HG03520 (cell line): Measurements from ENCODE around the gene SEC14L1.
A peak's percentile ranks its signal among the peaks of the same experiment; 100 is the strongest.
"Not testable (repeated sequence)": the region's sequence is repeated elsewhere in the genome, so short reads cannot be mapped to it uniquely, and the experiment has no call there.

ENCODE experiments used
- ATAC-seq: cut with Tn5 transposase; IDR thresholded peaks from one replicate; pipeline ENCODE4 v1.9.1; 2021; ENCODE audit warnings: mild to moderate bottlenecking, moderate library complexity; ENCODE audit not compliant: unreplicated experiment

The SEC14L1 gene

DNA sequence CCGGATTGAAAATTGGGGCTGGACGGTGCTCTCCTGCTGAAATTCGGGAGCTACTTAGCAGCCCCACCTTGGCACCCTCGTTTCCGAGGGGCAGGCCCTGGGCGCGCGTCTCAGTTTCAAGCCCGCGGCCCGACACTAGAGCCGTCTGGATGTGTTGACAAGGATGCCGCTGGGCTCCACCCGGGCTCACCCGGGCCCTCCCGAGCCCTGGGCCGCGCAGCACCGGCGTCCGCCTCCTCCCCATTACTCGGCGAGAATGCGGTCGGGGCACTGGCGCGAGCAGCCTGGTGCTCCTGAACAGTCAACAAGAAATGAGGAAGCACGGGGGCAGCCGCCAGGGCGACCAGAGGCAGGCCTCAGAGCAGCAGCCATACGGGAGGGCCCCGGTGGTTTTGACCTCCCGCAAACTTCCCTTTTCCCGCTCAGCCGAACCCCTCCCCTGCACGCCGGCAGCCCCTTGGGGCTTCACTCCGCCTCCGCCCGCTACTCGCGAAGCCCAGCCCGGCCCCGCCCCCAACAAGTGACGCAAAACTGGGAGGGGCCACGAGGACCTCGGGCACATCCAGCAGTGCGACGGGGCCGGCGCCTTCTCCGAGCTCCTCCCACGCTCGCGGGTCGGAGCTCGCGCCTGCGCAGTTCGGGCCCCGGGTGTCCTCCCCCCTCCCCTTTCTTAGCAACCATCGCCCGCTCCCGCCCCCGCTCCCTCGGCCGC, 447 bp upstream of the SEC14L1 start:
- ATAC-seq: peak; percentile 76

- ATAC-seq: no peak
These were observed 1.2 kb downstream of the SEC14L1 start for GRCh38 chr17:77141846-77142449.

DNA sequence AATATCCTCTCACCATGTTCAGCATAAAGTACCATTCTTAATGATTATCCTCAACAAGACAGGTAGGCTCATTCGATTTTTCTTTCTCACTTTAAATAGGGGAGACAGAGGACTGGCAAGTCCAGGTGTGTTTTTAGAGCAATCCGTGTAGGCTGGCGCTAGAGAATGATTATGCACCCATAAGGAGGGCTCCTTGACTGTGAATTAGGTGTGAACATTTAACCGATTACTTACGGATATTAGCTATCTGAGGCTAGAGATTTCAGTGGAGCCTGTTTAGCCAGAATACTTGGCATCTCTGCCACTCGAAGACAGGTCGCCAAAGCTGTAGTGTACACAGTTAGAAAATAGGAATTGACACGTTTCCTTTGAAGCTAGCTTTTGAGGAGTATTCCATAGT, 1.9 kb downstream of the SEC14L1 start:
- ATAC-seq: no peak

GRCh38 chr17:77143306-77143705, 2.5 kb downstream of the SEC14L1 start:
- no peak for ATAC-seq

DNA sequence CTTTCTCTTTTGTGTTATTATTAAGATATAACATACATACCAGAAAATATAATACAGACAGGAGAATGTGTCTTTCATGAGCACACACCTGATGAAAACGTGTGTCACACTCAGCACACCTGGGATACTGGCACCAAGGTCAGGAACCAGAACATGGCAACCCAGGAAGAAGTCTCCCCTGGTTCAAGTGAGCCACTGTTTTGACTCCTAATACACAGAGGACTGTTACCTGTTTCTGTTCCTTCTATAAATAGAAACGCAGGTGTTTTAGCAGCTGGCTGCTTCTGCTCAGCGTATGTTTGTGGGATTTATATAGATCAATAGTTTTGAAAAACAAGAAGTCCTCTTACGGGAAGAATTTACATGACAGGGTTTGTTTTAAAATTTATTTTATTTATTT, 3.5 kb downstream of the SEC14L1 start:
- ATAC-seq: no peak

DNA sequence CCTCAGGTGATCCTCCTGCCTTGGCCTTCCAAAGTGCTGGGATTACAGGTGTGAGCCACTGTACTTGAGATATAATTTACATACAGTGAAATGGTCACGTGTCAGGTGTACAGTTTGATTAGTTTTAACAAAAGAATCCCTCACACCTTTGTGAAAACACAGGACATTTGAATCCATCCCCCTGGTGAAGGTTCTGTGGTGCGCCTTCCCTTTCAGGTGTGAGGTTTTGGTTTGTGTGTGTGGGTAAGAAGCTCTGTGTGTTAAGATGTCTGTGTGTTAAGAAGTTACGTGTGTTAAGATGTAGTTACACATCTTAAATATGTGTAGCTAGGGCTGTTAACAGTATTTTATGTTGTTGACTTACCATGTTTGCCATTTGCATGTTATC, 4.4 kb downstream of the SEC14L1 start:
- ATAC-seq: no peak

- ATAC-seq: no peak
These were observed 5.0 kb downstream of the SEC14L1 start for GRCh38 chr17:77145612-77146245.

- ATAC-seq: no peak
These were observed 5.5 kb downstream of the SEC14L1 start for GRCh38 chr17:77146246-77146632.

- ATAC-seq: no peak
These were observed 6.1 kb downstream of the SEC14L1 start for GRCh38 chr17:77146882-77147281.

- ATAC-seq: peak; percentile 32
These were observed 6.6 kb downstream of the SEC14L1 start for GRCh38 chr17:77147357-77147801.

- no peak for ATAC-seq
These were observed 7.5 kb downstream of the SEC14L1 start for GRCh38 chr17:77148077-77148939.

- ATAC-seq: no peak
These were observed 8.3 kb downstream of the SEC14L1 start for GRCh38 chr17:77148940-77149510.

GRCh38 chr17:77150196-77150595, 9.4 kb downstream of the SEC14L1 start:
- ATAC-seq: no peak

DNA sequence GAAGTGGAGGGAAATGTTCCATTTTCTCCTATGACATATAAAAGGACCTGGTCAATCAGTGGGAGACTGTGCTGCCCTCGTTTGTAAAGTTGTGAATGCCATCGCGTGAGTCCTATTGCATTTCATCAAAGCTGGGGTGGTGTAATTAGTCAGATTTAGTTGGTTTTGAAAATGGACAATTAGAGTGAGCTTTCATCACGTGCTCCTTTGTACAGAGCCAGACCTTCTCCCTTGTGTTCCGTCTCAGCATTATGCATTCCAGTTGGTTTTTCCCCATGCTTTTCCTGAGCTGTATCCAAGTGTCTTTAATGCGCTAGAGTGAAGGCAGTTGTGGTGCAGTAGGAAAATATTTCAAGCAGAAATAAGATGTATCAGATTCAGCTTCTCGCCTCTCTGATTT, 10.4 kb downstream of the SEC14L1 start:
- no peak for ATAC-seq

DNA sequence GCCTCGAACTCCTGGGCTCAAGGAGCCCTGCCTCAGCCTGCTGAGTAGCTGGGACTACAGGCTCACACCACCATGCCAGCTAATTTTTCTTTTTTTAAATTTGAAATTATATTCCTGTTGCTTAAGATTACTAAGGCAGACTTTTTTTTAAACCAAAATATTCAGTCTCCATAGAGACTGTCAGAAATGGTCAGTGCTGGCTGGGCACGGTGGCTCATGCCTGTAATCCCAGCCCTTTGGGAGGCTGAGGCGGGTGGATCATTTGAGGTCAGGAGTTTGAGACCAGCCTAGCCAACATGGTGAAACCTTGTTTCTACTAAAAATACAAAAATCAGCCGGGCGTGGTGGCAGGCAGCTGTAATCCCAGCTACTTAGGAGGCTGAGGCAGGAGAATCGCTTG, 11.3 kb downstream of the SEC14L1 start:
- not testable (repeated sequence) for ATAC-seq

- no peak for ATAC-seq
These were observed 12.7 kb downstream of the SEC14L1 start for GRCh38 chr17:77153472-77153871.

DNA sequence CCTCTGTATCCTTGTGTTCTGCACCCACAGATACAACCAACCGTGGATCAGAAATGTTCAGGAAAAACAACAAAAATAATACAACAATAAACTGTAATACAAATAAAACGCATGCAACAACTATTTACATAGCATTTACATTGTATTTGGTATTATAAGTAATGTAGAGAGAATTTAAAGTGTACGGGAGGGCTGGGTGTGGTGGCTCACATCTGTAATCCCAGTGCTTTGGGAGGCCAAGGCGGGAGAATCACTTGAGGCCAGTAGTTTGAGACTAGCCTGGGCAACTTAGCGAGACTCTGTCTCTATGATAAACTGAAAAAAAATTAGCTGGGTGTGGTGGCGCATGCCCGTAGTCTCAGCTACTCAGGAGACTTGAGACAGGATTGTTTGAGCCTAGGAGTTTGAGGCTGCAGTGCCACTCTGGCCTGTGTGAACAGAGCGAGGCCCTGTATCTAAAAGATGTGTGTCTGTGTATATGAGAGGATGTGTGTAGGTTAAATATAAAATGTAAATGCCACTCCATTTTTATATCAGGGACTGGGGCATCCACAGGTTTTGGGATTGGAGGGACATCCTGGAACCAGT, 13.3 kb downstream of the SEC14L1 start:
- no peak for ATAC-seq

DNA sequence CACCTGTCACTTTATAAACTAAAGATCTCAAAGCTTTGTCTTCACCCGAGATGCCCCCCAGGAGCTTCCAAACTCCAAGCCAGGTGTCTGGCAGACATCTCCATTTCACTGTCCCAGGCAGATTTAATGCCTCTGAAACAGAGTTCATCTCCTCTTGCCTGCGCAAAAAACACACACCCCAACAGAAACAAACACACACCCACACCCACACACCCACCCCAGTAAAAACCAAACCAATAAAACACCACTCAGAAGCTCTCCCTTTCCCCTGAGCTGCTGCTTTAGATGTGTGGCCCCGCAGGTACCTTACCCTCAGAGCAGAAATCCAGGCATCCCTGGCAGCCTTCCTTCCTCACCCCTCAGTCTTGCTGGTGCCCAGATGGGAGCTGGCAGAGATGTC, 14.4 kb downstream of the SEC14L1 start:
- no peak for ATAC-seq

DNA sequence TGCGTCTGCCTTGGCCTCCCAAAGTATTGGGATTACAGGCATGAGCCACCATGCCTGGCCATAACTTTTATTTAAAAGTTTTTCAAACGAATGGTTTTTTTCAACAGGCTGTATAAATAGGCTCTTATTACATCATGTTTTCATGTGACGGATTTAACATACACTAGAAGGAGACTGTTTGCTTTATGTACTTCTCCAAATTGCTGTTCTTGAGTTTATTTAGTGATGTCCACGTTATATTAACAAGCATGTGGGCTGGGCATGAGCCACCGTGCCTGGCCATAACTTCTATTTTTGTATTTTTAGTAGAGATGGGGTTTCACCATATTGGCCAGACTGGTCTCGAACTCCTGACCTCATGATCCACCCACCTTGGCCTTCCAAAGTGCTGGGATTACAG, 17.0 kb downstream of the SEC14L1 start:
- ATAC-seq: not testable (repeated sequence)

GRCh38 chr17:77160091-77160874, 19.5 kb downstream of the SEC14L1 start:
- no peak for ATAC-seq
